HG02759 (cell line): ENCODE measurements around the gene ARFRP1.

Experiments used
- ATAC-seq: cut with Tn5 transposase; IDR thresholded peaks from one replicate; pipeline ENCODE4 v1.9.1; 2021; ENCODE audit warnings: mild to moderate bottlenecking, moderate library complexity; ENCODE audit not compliant: unreplicated experiment

ARFRP1 gene

DNA sequence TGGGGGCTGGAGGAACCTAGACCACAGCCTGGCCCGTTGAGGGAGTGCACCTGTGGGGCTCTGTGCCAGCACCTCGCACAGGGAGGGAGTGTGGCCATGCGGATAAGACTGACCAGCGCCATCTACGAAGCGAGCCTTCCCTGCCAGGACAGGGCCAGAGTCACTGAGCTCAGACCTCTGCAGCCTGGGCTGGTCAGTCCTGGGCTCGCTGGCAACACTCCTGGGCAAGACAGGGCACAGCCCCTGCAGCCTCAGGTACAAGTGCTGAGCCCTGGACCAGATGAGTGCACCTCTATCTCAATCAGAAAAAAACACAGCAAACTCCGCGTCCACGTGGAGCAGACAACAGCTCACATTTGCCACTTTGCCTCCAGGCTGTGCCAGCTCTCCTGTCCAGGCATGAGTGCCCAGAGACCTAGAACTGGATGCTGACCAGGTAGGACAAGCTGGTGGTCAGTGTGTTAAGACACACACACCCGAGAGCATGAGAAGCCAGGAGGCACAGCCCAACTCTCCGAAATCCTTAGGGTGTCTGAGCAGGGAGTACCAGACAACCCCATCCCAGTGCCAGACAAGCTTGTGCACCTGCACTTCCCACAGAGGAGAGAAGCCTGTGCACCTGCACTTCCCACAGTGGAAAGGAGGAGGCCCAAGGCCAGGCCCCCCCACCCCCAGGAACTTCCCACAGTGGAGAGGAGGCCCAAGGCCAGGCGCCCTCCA lies 4.9 kb downstream of the ARFRP1 start:
- ATAC-seq = no peak

DNA sequence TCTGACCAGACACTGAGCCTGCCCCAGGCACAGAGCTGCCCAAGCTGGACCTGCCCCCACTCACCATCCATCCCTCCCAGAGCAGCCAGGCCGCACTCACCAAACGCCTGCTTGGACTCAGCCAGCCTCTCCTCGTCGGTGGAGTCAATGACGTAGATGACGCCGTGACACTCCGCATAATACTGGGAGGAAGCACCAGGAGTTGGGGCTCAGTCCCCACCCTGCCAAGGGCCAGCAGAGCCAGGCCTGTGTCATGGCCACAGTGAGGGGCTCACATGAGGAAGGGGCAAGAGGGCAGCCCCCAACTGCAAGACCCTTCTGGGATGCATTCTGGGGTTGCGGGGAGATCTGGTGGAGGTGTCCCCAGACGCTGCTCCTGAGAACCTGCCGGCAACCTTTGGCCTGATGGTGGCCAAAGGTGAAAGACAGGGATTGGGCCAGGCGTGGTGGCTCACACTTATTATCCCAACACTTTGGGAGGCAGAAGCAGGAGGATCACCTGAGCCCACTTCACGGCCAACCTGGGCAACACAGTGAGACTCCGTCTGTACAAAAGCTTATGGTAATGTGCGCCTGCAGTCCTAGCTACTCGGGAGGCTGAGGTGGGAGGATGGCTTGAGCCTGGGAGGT lies 5.6 kb downstream of the ARFRP1 start:
- no peak for ATAC-seq

- ATAC-seq = no peak
Observed at GRCh38 chr20:63701329-63702035, 6.3 kb downstream of the ARFRP1 start.

DNA sequence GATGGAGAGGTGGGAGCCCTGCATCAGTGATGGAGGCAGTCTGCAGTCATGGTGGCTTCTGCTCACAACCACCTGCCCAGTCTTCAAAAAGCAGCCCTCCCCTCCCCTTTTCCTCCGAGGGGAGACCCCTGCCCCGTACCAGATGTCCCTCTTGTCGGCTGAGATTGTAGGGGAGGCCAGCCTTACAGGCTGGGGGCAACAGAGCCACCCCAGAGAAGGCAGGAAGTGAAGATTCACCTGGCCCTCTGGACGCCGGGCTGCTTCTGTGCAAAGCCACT lies 6.8 kb downstream of the ARFRP1 start:
- ATAC-seq = no peak

- no peak for ATAC-seq
Observed at GRCh38 chr20:63700199-63701050, 7.4 kb downstream of the ARFRP1 start.

GRCh38 chr20:63699466-63700198 lies 8.1 kb downstream of the ARFRP1 start:
- ATAC-seq = no peak

DNA sequence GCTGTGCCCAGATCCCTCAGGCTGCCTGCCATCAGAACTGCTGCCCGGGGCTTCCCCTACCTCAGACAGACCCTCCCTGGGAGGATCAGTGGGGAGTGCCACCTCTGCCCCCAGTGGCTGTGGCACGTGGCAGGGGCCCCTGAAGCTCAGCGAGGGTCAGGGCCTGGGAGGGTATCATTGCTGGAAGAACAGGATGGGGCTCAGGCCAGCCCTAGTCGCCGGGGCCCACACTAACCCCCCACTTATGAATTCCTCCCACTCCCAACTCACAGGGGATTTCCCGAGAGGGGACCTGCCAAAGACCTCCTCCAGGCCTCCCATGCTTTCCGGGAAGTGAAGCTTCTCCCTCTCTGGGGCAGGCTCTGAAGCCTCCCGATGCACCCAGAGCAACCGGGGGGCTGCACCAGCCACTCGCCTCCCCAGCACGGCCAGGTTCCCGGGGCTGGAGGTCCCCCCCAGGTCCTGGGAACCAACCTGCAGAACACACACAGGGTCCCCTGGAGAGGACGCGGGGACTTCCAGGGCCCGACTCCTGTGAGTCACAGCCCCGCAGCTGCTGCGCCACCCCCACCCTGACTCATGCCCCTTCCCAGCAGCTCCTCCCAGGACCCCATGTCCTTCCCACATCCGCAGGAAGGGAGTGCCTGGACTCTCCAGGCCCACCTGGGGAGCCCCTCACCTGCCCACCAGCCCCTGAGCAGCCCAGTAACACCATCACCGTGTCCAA lies 8.9 kb downstream of the ARFRP1 start:
- no peak for ATAC-seq

DNA sequence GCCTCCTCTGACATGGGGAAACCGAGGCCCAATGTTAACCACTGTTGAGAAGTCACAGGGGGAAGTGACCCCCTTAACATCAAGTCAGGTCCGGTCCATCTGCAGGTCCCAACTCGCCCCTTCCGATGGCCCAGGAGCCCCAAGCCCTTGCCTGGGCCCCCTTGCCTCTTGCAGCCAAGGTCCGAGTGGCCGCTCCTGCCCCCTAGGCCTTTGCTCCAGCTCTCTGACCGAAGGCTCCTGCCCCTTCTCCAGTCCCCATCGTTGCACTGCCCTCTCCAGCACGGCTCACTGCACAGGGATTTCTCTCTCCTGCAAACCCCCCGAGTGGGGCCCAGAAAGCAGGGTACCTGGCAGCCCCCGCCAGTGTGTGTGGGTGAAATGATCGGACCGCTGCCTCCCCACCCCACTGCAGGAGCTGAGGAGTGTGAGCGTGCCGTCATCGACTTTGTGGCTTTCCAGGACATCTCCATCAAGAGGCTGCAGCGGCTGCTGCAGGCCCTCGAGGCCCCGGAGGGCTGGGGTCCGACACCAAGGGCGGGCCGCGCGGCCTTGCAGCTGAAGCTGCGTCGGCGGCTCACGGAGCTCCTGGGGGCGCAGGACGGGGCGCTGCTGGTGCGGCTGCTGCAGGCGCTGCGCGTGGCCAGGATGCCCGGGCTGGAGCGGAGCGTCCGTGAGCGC lies 9.8 kb downstream of the ARFRP1 start:
- no peak for ATAC-seq

DNA sequence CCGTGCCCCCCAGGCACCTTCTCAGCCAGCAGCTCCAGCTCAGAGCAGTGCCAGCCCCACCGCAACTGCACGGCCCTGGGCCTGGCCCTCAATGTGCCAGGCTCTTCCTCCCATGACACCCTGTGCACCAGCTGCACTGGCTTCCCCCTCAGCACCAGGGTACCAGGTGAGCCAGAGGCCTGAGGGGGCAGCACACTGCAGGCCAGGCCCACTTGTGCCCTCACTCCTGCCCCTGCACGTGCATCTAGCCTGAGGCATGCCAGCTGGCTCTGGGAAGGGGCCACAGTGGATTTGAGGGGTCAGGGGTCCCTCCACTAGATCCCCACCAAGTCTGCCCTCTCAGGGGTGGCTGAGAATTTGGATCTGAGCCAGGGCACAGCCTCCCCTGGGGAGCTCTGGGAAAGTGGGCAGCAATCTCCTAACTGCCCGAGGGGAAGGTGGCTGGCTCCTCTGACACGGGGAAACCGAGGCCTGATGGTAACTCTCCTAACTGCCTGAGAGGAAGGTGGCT lies 10.4 kb downstream of the ARFRP1 start:
- no peak for ATAC-seq

DNA sequence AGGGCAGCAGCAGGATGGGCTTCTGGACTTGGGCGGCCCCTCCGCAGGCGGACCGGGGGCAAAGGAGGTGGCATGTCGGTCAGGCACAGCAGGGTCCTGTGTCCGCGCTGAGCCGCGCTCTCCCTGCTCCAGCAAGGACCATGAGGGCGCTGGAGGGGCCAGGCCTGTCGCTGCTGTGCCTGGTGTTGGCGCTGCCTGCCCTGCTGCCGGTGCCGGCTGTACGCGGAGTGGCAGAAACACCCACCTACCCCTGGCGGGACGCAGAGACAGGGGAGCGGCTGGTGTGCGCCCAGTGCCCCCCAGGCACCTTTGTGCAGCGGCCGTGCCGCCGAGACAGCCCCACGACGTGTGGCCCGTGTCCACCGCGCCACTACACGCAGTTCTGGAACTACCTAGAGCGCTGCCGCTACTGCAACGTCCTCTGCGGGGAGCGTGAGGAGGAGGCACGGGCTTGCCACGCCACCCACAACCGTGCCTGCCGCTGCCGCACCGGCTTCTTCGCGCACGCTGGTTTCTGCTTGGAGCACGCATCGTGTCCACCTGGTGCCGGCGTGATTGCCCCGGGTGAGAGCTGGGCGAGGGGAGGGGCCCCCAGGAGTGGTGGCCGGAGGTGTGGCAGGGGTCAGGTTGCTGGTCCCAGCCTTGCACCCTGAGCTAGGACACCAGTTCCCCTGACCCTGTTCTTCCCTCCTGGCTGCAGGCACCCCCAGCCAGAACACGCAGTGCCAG lies 11.0 kb downstream of the ARFRP1 start, which contains the start of gene TNFRSF6B:
TSS of gene TNFRSF6B (plus strand) at position 25 of the 729 bp plus-strand sequence. CDS start at position 141, 116 bp downstream.
- no peak for ATAC-seq

DNA sequence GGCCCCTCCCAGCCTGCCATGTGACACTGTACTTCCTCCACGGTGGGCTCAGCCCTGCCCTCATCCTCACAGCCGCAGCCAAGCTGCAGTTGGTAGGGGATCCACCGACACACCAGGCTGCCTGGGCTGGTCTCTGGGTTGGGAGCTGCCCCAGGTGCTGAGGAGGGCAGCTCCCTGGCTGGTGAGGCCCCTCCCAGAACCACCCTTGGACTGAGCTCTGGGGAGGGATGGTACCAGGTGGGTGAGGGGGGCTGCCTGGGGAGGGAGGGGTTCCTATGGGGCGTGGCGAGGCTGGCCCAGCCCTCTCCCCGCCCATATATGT lies 11.5 kb downstream of the ARFRP1 start:
- no peak for ATAC-seq

- ATAC-seq = no peak
Observed at GRCh38 chr20:63695424-63696305, 12.1 kb downstream of the ARFRP1 start.

DNA sequence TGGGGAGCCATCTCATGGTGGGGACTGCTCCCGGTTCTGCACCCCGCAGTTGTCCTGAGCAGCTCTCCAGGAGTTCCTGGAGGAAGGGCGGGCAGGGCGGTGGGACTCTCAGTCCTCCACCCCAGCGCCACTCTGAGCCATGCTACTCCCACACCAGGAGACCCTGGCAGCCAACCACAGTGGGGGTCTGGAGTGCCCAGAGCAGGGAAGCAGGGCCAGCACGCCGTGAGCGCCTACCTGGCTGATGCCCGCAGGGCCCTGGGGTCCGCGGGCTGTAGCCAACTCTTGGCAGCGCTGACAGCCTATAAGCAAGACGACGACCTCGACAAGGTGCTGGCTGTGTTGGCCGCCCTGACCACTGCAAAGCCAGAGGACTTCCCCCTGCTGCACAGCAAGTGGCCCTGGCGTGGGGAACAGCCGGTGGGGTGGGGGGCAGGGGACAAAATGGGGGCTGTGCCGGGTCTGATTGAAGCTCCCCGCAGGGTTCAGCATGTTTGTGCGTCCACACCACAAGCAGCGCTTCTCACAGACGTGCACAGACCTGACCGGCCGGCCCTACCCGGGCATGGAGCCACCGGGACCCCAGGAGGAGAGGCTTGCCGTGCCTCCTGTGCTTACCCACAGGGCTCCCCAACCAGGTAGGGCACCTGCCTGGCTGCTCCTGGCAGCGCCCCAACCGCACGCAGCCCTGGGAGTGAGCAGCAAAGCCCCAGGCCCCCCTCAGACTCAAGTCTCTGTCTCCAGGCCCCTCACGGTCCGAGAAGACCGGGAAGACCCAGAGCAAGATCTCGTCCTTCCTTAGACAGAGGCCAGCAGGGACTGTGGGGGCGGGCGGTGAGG lies 13.0 kb downstream of the ARFRP1 start:
- no peak for ATAC-seq

DNA sequence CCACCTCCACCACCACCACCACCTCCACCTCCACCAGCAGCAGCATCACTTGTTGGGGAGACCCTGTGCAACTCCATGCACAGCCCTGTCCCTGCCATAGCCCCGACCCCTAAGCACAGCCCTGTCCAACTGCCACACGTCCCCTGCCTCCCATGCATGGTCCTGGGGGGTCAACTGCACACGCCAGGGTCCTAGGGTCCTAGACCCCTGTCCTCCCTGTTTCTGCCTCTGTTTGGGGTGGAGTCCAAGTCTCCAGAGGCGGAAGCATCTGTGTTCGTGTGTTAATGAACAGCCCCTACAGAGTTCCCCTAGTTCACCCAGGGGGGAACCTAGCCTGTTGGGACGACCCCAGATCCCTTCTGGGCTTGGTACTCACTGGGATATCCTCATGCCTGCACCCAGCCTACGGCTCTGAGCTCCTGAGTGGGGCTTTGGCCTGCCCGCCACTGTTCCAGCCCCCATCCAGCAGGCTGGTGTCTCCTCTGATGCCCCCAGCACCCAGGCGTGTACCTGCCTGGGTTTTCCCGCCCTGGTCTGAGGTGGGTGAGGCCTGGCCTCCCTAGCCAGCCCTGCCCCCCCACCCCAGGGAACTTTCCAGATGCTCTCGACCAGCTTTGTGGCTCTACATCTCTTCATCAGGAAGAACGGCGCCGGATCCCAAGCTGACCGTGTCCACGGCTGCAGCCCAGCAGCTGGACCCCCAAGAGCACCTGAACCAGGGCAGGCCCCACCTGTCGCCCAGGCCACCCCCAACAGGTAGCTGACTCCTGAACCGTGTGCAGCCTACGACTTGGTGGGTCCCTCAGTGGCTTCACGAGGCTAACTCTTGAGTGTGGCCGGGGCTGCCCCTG lies 13.8 kb downstream of the ARFRP1 start:
- no peak for ATAC-seq

- no peak for ATAC-seq
Observed at GRCh38 chr20:63693083-63693732, 14.6 kb downstream of the ARFRP1 start.
